K562 (cell line): ENCODE results near the gene LAMA5. TPM values are rescaled to one million over a fixed set of nuclear protein-coding genes. Genes with fewer than 3 reads are reported as not detected.

ENCODE experiments used
- HNRNPK ChIP-seq: fragments of 200-400 bp; formaldehyde crosslinking; IDR thresholded peaks from one replicate; pipeline ENCODE4 v1.6.1; 2018; ENCODE audit warnings: mild to moderate bottlenecking, low read depth, low read length; ENCODE audit not compliant: poor library complexity, severe bottlenecking
- HSF4 ChIP-seq: fragments of 250-450 bp; sonication (Bioruptor Pico); IDR thresholded peaks from 2 replicates; pipeline ENCODE4 v2.1.2; 2022; ENCODE audit warnings: mild to moderate bottlenecking, moderate library complexity, borderline replicate concordance
- JUNB ChIP-seq: fragments of 450-650 bp; formaldehyde crosslinking; conservative IDR thresholded peaks from 2 replicates; pipeline ENCODE4 v1.4.0; 2020; ENCODE audit warnings: mild to moderate bottlenecking
- KDM5B ChIP-seq: fragments of 200-600 bp; sonication (generic); IDR thresholded peaks from 2 replicates; pipeline ENCODE4 v1.6.1; 2012; ENCODE audit warnings: low read depth, mild to moderate bottlenecking, moderate library complexity, low read length, control low read depth, inconsistent platforms; ENCODE audit not compliant: insufficient replicate concordance
- KLF1 ChIP-seq: fragments of 450-650 bp; IDR thresholded peaks from 2 replicates; pipeline ENCODE4 v1.6.1; 2016; ENCODE audit warnings: missing genetic modification characterization, missing compliant biosample characterization
- MYBL2 ChIP-seq, 2 experiments: fragments of 450-650 bp in 1 of 2; sonication (generic) in 1 of 2; formaldehyde crosslinking in 1 of 2; IDR thresholded peaks; 2 replicates each; pipeline versions ENCODE4 v1.6.1 to v1.8.1; 2017 to 2022; ENCODE audit warnings: borderline replicate concordance in 1 of 2, inconsistent platforms in 1 of 2, low read depth in 1 of 2, mild to moderate bottlenecking in 1 of 2, missing genetic modification reagents in 1 of 2, moderate library complexity in 1 of 2
- PHB ChIP-seq: fragments of 250-450 bp; sonication (Bioruptor Pico); IDR thresholded peaks from 2 replicates; pipeline ENCODE4 v1.5.0; 2021
- SREBF1 ChIP-seq: fragments of 150-350 bp; IDR thresholded peaks from 2 replicates; pipeline ENCODE4 v1.6.1; 2014; ENCODE audit warnings: antibody characterized with exemption, low read depth, low read length, borderline replicate concordance
- TAF9B ChIP-seq: fragments of 450-650 bp; IDR thresholded peaks from 2 replicates; pipeline ENCODE4 v1.6.1; 2018; ENCODE audit warnings: mild to moderate bottlenecking; ENCODE audit not compliant: partially characterized antibody
- TARDBP ChIP-seq: fragments of 450-650 bp; IDR thresholded peaks from 2 replicates; pipeline ENCODE4 v1.6.1; 2016
- ZNF696 ChIP-seq: fragments of 250-450 bp; sonication (Bioruptor Pico); conservative IDR thresholded peaks from 2 replicates; pipeline ENCODE4 v1.4.0; 2020; ENCODE audit warnings: mild to moderate bottlenecking, moderate library complexity
- polyA plus RNA-seq, 8 experiments: library from polyadenylated mRNA; depleted of rRNA in 4 of 8; stranded (reverse) in 5 of 8; unstranded in 3 of 8; fragments of >200 nt; fragmentation: Nextera tagmentation in 2 of 8; fragmentation: Illumina TruSeq in 1 of 8; extraction: Ambion mirVana in 2 of 8; extraction: Trizol in 1 of 8; gene quantifications; 2 replicates each; pipeline versions ENCODE4 v1.2.1 to v1.2.3, GENCODE V29; 2011 to 2014; ENCODE audit warnings: inconsistent platforms in 1 of 8, missing spikeins in 1 of 8
- total RNA-seq, 7 experiments: library from RNA; depleted of rRNA in 6 of 7; stranded (reverse); fragments of >200 nt in 6 of 7; fragmentation: Illumina TruSeq in 2 of 7; extraction: Trizol in 2 of 7; gene quantifications; 2 replicates each; pipeline versions ENCODE4 v1.2.1 to v1.2.3, GENCODE V29; 2011 to 2021; ENCODE audit warnings: low replicate concordance in 1 of 7
- TF ChIP-seq, protein P1 (sequence below), 3 experiments: fragments of 200-800 bp in 1 of 3; fragments of 250-450 bp in 1 of 3; fragments of 450-650 bp in 1 of 3; sonication (Bioruptor Pico) in 1 of 3; sonication (Bioruptor generic) in 1 of 3; formaldehyde crosslinking in 1 of 3; IDR thresholded peaks; 2 replicates each; pipeline versions ENCODE4 v1.6.1 to v1.8.0; 2016 to 2022; ENCODE audit warnings: mild to moderate bottlenecking in 2 of 3, missing genetic modification characterization in 2 of 3, missing compliant biosample characterization in 1 of 3, moderate library complexity in 1 of 3
- TF ChIP-seq, protein P2 (sequence below): fragments of 450-650 bp; IDR thresholded peaks from 2 replicates; pipeline ENCODE4 v1.6.1; 2017; ENCODE audit warnings: antibody characterized with exemption, mild to moderate bottlenecking

LAMA5 gene
- total and polyA plus RNA-seq, 9 of the 15 experiments (the other 6 are each of a cell fraction or from before 2014, with no cell fraction given) = 0.31 to 101 (median 7.8) TPM

- TF ChIP-seq, protein P1, sequence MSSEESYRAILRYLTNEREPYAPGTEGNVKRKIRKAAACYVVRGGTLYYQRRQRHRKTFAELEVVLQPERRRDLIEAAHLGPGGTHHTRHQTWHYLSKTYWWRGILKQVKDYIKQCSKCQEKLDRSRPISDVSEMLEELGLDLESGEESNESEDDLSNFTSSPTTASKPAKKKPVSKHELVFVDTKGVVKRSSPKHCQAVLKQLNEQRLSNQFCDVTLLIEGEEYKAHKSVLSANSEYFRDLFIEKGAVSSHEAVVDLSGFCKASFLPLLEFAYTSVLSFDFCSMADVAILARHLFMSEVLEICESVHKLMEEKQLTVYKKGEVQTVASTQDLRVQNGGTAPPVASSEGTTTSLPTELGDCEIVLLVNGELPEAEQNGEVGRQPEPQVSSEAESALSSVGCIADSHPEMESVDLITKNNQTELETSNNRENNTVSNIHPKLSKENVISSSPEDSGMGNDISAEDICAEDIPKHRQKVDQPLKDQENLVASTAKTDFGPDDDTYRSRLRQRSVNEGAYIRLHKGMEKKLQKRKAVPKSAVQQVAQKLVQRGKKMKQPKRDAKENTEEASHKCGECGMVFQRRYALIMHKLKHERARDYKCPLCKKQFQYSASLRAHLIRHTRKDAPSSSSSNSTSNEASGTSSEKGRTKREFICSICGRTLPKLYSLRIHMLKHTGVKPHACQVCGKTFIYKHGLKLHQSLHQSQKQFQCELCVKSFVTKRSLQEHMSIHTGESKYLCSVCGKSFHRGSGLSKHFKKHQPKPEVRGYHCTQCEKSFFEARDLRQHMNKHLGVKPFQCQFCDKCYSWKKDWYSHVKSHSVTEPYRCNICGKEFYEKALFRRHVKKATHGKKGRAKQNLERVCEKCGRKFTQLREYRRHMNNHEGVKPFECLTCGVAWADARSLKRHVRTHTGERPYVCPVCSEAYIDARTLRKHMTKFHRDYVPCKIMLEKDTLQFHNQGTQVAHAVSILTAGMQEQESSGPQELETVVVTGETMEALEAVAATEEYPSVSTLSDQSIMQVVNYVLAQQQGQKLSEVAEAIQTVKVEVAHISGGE (CRISPR knock-in tag; IDR thresholded peaks at IDR 0.05) = peak in 2 of 3 experiments; percentile 73 to 78; a peak in 5 of 6 replicates
- no peak for TF ChIP-seq HNRNPK
- no peak for TF ChIP-seq JUNB (CRISPR knock-in tag)
- peak; percentile 8 for TF ChIP-seq KDM5B
- no peak for TF ChIP-seq ZNF696 (CRISPR knock-in tag)
- no peak for TF ChIP-seq MYBL2 (IDR thresholded peaks at IDR 0.05; ENCODE audit: low read depth)
- TF ChIP-seq MYBL2 (CRISPR knock-in tag; IDR thresholded peaks at IDR 0.05; ENCODE audit: borderline replicate concordance) = no peak
- 0 out of 2 replicates have a peak, but pooled peaks have one; percentile 66 for TF ChIP-seq PHB (CRISPR knock-in tag)
- TF ChIP-seq, protein P2, sequence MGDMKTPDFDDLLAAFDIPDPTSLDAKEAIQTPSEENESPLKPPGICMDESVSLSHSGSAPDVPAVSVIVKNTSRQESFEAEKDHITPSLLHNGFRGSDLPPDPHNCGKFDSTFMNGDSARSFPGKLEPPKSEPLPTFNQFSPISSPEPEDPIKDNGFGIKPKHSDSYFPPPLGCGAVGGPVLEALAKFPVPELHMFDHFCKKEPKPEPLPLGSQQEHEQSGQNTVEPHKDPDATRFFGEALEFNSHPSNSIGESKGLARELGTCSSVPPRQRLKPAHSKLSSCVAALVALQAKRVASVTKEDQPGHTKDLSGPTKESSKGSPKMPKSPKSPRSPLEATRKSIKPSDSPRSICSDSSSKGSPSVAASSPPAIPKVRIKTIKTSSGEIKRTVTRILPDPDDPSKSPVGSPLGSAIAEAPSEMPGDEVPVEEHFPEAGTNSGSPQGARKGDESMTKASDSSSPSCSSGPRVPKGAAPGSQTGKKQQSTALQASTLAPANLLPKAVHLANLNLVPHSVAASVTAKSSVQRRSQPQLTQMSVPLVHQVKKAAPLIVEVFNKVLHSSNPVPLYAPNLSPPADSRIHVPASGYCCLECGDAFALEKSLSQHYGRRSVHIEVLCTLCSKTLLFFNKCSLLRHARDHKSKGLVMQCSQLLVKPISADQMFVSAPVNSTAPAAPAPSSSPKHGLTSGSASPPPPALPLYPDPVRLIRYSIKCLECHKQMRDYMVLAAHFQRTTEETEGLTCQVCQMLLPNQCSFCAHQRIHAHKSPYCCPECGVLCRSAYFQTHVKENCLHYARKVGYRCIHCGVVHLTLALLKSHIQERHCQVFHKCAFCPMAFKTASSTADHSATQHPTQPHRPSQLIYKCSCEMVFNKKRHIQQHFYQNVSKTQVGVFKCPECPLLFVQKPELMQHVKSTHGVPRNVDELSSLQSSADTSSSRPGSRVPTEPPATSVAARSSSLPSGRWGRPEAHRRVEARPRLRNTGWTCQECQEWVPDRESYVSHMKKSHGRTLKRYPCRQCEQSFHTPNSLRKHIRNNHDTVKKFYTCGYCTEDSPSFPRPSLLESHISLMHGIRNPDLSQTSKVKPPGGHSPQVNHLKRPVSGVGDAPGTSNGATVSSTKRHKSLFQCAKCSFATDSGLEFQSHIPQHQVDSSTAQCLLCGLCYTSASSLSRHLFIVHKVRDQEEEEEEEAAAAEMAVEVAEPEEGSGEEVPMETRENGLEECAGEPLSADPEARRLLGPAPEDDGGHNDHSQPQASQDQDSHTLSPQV = 0 out of 2 replicates have a peak, but pooled peaks have one; percentile 37
- TF ChIP-seq TAF9B = no peak
- no peak for TF ChIP-seq HSF4 (CRISPR knock-in tag)
- TF ChIP-seq SREBF1 = no peak
- TF ChIP-seq TARDBP = no peak
- peak; percentile 56; the same call in 1 of the 2 replicates for TF ChIP-seq KLF1 (tag)
These were observed 64.6 kb downstream of the LAMA5 start, which contains the start of gene ADRM1 (continued) for GRCh38 chr20:62302341-62303061.
